ENCODE measurements around the gene KIF6.
"Not testable (repeated sequence)": the region's sequence is repeated elsewhere in the genome, so short reads cannot be mapped to it uniquely, and the experiment has no call there.

Gene KIF6

DNA sequence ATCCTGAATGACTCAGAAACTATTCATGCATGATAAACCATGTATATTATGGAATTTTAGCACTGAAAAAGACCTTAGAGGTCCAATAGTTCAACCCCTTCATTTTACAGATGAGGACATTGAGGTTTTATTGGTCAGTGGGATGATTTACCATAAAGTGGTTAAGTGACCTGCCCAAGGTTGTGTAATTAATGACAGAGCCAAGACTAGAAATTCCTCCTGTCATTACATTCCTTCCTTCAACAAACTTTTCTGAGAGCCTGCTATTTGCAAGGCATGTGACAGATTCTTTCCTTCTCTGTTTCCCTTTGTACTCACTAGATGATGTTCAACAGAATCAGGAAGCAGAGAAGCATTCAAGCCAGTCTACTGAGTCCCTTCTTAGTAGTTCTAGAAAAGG is 232.0 kb downstream of the KIF6 start:
- FAIRE-seq: no peak

- FAIRE-seq: no peak
Measured at GRCh38 chr6:39490108-39490507, 235.1 kb downstream of the KIF6 start.

- no peak for FAIRE-seq
Measured at GRCh38 chr6:39488255-39488879, 236.8 kb downstream of the KIF6 start.

GRCh38 chr6:39484276-39484675 is 240.9 kb downstream of the KIF6 start:
- FAIRE-seq: no peak

DNA sequence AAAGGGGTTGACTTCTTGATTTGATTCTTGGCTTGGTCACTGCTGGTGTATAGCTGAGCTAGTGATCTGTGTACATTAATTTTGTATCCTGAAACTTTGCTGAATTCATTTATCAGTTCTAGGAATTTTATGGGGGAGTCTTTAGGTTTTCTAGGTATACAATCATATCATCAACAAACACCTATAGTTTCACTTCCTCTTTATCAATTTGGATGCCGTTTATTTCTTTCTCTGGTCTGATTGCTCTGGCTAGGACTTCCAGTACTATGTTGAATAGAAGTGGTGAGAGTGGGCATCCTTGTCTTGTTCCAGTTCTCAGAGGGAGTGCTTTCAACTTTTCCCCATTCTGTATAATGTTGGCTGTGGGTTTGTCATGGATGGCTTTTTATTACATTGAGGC is 245.4 kb downstream of the KIF6 start:
- FAIRE-seq: not testable (repeated sequence)

DNA sequence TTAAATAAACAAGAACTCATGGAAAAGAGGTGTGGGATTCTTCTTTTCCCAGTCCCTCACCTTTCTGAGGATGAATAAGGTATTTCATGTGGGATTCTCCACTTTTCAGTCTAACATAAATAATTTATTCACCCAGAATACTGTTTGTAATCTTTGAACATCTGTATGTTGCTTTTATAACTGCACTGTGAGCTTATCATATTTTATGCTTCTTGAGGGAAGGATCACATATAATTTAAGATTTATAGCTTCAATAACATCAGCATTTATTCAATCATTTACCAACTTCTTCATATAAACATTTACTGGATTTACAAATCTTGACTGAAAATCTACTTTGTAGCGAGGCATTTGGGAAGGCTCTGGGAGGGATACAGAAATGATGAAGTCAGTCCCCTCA is 248.5 kb downstream of the KIF6 start:
- FAIRE-seq: no peak

- no peak for FAIRE-seq
Measured at GRCh38 chr6:39476151-39476550, 249.1 kb downstream of the KIF6 start.

- FAIRE-seq: no peak
Measured at GRCh38 chr6:39471954-39472659, 253.1 kb downstream of the KIF6 start.

GRCh38 chr6:39470506-39470905 is 254.7 kb downstream of the KIF6 start:
- FAIRE-seq: no peak

DNA sequence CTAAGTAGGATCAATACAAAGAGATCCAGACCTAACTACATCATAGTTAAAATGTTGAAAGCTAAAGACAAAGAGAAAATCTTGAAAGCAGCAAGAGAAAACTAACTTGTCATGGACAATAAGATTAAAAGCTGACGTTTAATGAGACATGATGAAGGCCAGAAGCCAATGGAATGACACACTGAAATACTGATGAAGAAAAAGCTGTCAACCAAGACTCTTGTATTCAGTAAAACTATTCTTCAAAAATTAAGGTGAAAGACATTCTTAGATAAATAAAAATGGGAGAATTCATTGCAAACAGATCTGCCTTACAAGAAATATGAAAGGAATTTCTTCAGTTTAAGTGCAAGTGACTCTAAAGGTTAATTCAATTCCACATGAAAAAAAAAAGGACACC is 256.8 kb downstream of the KIF6 start:
- FAIRE-seq: no peak

DNA sequence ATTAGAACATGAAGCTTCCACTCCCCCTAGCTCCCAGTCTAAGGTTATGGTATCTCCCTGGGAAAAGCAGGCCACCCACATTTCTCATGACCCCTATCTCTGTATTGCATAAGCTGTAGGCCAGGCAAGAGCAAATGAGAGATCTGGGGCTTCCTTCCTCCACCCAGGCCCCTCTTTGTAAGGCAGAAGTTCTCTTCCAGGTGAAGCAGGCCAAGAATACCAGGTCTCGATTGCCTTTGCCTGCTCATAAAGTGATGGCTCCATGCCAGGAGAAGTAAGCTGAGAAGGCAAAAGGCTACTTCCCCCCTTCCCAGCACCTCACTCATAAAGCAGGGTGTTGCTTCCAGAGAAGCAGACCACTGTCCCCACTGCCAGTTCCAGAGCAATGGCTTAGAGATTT is 258.6 kb downstream of the KIF6 start:
- FAIRE-seq: no peak

DNA sequence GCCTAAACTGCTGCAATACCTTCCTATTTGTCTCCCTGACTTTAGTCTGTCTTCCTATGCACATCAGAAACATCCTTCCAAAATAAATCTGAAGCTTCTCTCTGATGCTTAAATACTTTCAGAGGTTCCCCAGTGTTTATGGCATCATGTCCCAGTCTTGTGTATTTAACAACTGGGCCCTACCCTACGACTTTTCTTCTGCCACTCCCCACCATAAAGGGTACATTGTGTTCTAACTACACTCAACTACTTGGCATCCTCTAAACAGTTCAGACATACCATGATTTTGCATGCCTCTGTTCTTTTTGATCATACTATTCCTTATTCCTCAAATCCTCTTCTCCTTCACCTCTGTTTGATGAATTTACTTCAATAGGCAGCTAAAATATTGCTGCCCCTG is 259.7 kb downstream of the KIF6 start:
- FAIRE-seq: no peak

DNA sequence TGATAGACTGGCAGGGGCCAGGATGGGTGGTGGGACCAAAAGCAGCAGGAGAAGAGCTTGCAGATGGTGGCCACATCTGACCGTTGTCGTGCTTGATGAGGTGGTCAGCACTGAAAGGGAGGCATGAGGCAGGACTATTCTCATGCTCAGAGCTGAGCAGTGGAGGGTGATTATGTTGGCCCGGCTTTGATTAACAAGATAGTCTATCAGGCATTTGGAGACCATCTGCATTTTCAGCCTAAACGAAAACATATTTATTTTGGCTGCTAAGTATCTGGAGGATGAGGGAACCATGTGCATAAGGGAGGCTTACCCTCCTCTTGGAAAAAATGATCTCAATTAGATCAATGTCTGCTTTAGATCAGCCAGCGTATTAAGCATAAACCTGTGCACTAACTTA is 261.1 kb downstream of the KIF6 start:
- FAIRE-seq: no peak

GRCh38 chr6:39453956-39454524 is 271.2 kb downstream of the KIF6 start:
- FAIRE-seq: no peak

GRCh38 chr6:39453241-39453640 is 272.0 kb downstream of the KIF6 start:
- FAIRE-seq: no peak

GRCh38 chr6:39452306-39453145 is 272.7 kb downstream of the KIF6 start:
- FAIRE-seq: no peak

DNA sequence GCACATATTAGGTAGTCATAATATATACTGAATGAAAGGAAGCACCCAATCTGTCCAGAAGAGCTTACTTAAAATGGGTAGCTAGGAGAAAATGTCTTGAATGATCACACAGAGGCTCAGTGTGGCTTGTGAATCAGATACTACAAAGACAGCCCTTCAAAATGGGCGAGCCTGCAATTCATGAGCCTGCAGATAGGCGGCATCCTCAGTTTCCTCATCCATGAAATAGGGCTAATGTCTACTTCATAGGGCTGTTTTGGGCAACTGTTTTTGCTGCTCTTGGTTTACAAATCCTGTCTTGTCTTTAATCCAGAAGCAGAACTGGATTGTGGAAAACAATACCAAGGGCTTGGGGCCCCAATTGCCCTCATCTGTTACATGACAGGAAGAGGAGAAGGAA is 273.4 kb downstream of the KIF6 start:
- FAIRE-seq: no peak

GRCh38 chr6:39449022-39449421 is 276.2 kb downstream of the KIF6 start:
- no peak for FAIRE-seq

DNA sequence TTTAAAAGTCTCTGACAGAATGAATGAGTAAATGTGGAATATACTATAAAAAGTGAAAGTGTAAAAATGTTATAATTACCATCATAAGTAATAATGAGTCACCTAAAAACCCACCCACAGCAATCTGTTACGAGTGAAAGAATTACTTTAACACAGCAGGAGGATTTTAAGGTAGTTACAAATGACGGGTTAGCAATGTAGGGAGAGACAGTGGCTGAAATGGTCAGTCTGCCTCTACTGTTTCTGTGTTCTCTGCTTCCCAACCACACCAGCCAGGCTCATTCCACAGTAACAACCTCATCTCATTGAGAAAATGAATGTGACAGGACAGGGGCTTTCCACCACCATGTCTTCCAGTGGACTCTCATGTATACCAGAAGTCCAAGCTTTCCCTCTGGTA is 278.3 kb downstream of the KIF6 start:
- FAIRE-seq: no peak

DNA sequence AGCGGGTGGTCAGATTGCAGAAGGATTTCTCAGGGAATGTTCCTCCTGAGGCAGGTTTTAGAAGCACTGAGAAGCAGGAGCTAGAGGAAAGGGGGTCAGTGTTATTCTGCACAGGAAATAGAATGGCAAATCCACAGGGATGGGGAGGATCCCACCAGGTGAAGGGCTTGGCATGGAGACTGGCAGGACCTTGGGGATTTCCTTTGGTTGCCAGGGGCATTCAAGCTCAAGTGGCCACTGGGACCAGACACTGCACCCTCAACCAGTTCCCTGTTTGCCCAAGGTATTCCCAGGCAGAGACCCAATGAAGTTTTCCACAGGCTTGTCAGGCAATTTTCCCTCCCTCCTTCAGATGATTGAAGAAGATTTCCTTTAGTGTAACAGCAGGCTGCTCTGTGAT is 279.5 kb downstream of the KIF6 start:
- FAIRE-seq: no peak

DNA sequence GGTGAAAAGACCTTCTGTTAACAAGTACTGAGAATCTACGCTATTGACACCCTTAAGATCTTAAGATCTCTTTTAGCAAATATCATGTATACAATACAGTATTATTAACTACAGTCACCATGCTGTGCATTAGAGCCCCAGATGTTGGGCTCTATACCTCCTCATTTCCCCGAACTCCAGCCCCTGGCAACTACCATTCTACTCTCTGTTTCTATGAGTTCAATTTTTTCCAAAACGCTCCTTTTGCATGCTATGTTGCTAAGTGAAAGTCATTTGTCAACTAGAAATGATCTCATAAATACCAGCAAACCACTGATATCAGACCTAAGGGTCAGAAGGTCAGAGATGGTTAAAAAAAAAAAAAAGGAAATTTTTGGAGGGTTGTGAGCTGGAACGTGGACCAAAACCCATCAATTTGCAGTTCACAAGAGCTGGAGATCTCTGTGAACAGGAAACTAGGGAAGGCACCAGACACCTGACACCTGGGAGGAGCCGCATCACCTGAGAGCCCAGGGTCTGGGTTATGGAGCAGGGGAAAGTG is 280.7 kb downstream of the KIF6 start:
- no peak for FAIRE-seq

GRCh38 chr6:39441986-39442385 is 283.2 kb downstream of the KIF6 start:
- FAIRE-seq: no peak

- FAIRE-seq: no peak
Measured at GRCh38 chr6:39441301-39441700, 283.9 kb downstream of the KIF6 start.

All from TTC549 (cell line).